Activated T-cell treated with anti-CD3 and anti-CD28 coated beads, Interleukin-2, amount 50 U/mL, for 1 hour (primary cell): ENCODE measurements around the gene PMP22.

ENCODE experiments used
- DNase-seq: peaks from one replicate; pipeline ENCODE4 v3.0.0-alpha.2; 2020

PMP22 gene

GRCh38 chr17:15273141-15273793 is 8.1 kb upstream of the PMP22 start:
- DNase-seq, result no peak

- DNase-seq, result no peak
These were observed 6.6 kb upstream of the PMP22 start for GRCh38 chr17:15271741-15272140.

GRCh38 chr17:15270628-15271381 is 5.7 kb upstream of the PMP22 start:
- no peak for DNase-seq

- no peak for DNase-seq
These were observed 4.6 kb upstream of the PMP22 start for GRCh38 chr17:15269780-15270089.

GRCh38 chr17:15269087-15269779 is 4.1 kb upstream of the PMP22 start:
- DNase-seq, result no peak

GRCh38 chr17:15268461-15268860 is 3.3 kb upstream of the PMP22 start:
- no peak for DNase-seq

- DNase-seq, result no peak
These were observed 2.9 kb upstream of the PMP22 start for GRCh38 chr17:15267996-15268395.

GRCh38 chr17:15266325-15267125 is 1.4 kb upstream of the PMP22 start:
- no peak for DNase-seq

- no peak for DNase-seq
These were observed 584 bp downstream of the PMP22 start for GRCh38 chr17:15264542-15264941.

- no peak for DNase-seq
These were observed 1.4 kb downstream of the PMP22 start for GRCh38 chr17:15263680-15264079.

- no peak for DNase-seq
These were observed 1.9 kb downstream of the PMP22 start for GRCh38 chr17:15263206-15263579.

- DNase-seq, result no peak
These were observed 2.6 kb downstream of the PMP22 start for GRCh38 chr17:15262291-15263205.

GRCh38 chr17:15261802-15262290 is 3.3 kb downstream of the PMP22 start:
- DNase-seq, result no peak

- DNase-seq, result no peak
These were observed 3.8 kb downstream of the PMP22 start for GRCh38 chr17:15261258-15261801.

GRCh38 chr17:15260376-15261257 is 4.5 kb downstream of the PMP22 start:
- peak; percentile 50 for DNase-seq

- no peak for DNase-seq
These were observed 7.2 kb downstream of the PMP22 start for GRCh38 chr17:15257796-15258512.

GRCh38 chr17:15257258-15257788 is 7.8 kb downstream of the PMP22 start:
- peak; percentile 54 for DNase-seq

GRCh38 chr17:15256689-15257088 is 8.4 kb downstream of the PMP22 start:
- DNase-seq, result no peak

- no peak for DNase-seq
These were observed 9.2 kb downstream of the PMP22 start for GRCh38 chr17:15255713-15256454.
